A549 (cell line): Measurements from ENCODE around the gene BRD1. TPM values are rescaled to one million over a fixed set of nuclear protein-coding genes. Genes with fewer than 3 reads are reported as not detected.

Experiments
- ATAC-seq, 2 experiments: fragments of 200-7000 bp in 1 of 2; fragments of >200 bp in 1 of 2; cut with Nextera tagmentation in 1 of 2; cut with Tn5 transposase in 1 of 2; 3 replicates each; pipeline versions ENCODE4 v1.8.0 to v1.9.1; 2018 to 2020; ENCODE audit warnings: mild to moderate bottlenecking in 1 of 2, moderate library complexity in 1 of 2
- CTCF ChIA-PET: fragments of 300-600 bp; sonication (Branson Sonifier 250); formaldehyde crosslinking; extraction: SDS; loops from one replicate; lab custom pipeline; 2021; ENCODE audit warnings: antibody characterized with exemption, inconsistent platforms; lab: Yijun Ruan, JAX
- POLR2A ChIA-PET: fragments of 350-600 bp; formaldehyde crosslinking; extraction: SDS; loops from one replicate; lab custom pipeline; 2021; ENCODE audit warnings: antibody characterized with exemption, inconsistent platforms; lab: Yijun Ruan, JAX
- DNase-seq, 2 experiments: peaks; one replicate each; pipeline versions ENCODE4 v3.0.0 to v3.0.0-alpha.2; 2011 to 2016; ENCODE audit warnings: low read depth in 1 of 2, low spot score in 1 of 2
- FAIRE-seq: peaks from 2 replicates; lab custom pipeline; 2011; peaks lifted over from hg19 to GRCh38; lab: Jason Lieb, UNC
- H3K27ac ChIP-seq, 2 experiments: fragments of >200 bp; sonication (Bioruptor Twin); formaldehyde crosslinking; 3 replicates each; pipeline ENCODE4 v1.5.1; 2016 to 2017
- H3K4me1 ChIP-seq: fragments of >200 bp; sonication (Bioruptor Twin); formaldehyde crosslinking; 3 replicates; pipeline ENCODE4 v1.6.1; 2016
- H3K4me2 ChIP-seq: fragments of >200 bp; sonication (Bioruptor Twin); formaldehyde crosslinking; 3 replicates; pipeline ENCODE4 v1.6.1; 2016
- H3K4me3 ChIP-seq: fragments of >200 bp; sonication (Bioruptor Twin); formaldehyde crosslinking; 3 replicates; pipeline ENCODE4 v1.5.1; 2016
- H3K9me3 ChIP-seq: fragments of >200 bp; sonication (Bioruptor Twin); formaldehyde crosslinking; 3 replicates; pipeline ENCODE4 v1.6.1; 2016
- CHD4 ChIP-seq: fragments of 200-600 bp; sonication (generic); IDR thresholded peaks from 2 replicates; pipeline ENCODE4 v1.6.1; 2016; ENCODE audit warnings: antibody characterized with exemption, mild to moderate bottlenecking, borderline replicate concordance
- EHF ChIP-seq: fragments of 250-450 bp; sonication (Bioruptor Pico); IDR thresholded peaks from 2 replicates; pipeline ENCODE4 v1.5.0; 2020; ENCODE audit warnings: mild to moderate bottlenecking
- EP300 ChIP-seq, 2 experiments: fragments of >200 bp; sonication (Bioruptor Twin); formaldehyde crosslinking; IDR thresholded peaks; 2 replicates in 1 of 2; 3 replicates in 1 of 2; pipeline ENCODE4 v1.6.1; 2016 to 2017
- FOSB ChIP-seq: fragments of 250-450 bp; sonication (Bioruptor Pico); IDR thresholded peaks from 2 replicates; pipeline ENCODE4 v1.5.0; 2020; ENCODE audit warnings: mild to moderate bottlenecking, moderate library complexity
- FOXS1 ChIP-seq: fragments of 250-450 bp; sonication (Bioruptor Pico); IDR thresholded peaks from 2 replicates; pipeline ENCODE4 v1.5.0; 2020; ENCODE audit warnings: mild to moderate bottlenecking, moderate library complexity
- HDAC2 ChIP-seq: fragments of 200-600 bp; sonication (generic); IDR thresholded peaks from 2 replicates; pipeline ENCODE4 v1.6.1; 2016
- HOXA7 ChIP-seq: fragments of 250-450 bp; sonication (Bioruptor Pico); IDR thresholded peaks from 2 replicates; pipeline ENCODE4 v1.5.0; 2020; ENCODE audit warnings: mild to moderate bottlenecking, moderate library complexity
- HOXB5 ChIP-seq: fragments of 250-450 bp; sonication (Bioruptor Pico); IDR thresholded peaks from 2 replicates; pipeline ENCODE4 v1.5.0; 2020; ENCODE audit warnings: mild to moderate bottlenecking, moderate library complexity
- KDM1A ChIP-seq: fragments of 200-600 bp; sonication (generic); IDR thresholded peaks from 2 replicates; pipeline ENCODE4 v1.6.1; 2016; ENCODE audit warnings: low read depth, mild to moderate bottlenecking
- KDM5A ChIP-seq: fragments of 200-600 bp; sonication (generic); IDR thresholded peaks from 2 replicates; pipeline ENCODE4 v1.6.1; 2016; ENCODE audit warnings: antibody characterized with exemption, mild to moderate bottlenecking
- NFE2L2 ChIP-seq: fragments of 150-350 bp; conservative IDR thresholded peaks from 2 replicates; pipeline ENCODE4 v1.6.1; 2014; ENCODE audit warnings: low read length
- POLR2A ChIP-seq: IDR thresholded peaks from 2 replicates; pipeline ENCODE4 v1.6.1; 2012; ENCODE audit warnings: mild to moderate bottlenecking, low read length
- POLR2AphosphoS2 ChIP-seq: conservative IDR thresholded peaks from 2 replicates; pipeline ENCODE4 v1.6.1; 2012; ENCODE audit warnings: low read length, improper control_type of control experiment, inconsistent platforms
- RAD21 ChIP-seq, 2 experiments: fragments of >200 bp in 1 of 2; sonication (Bioruptor Twin) in 1 of 2; formaldehyde crosslinking in 1 of 2; IDR thresholded peaks in 1 of 2; conservative IDR thresholded peaks in 1 of 2; 2 replicates in 1 of 2; 3 replicates in 1 of 2; pipeline ENCODE4 v1.6.1; 2012 to 2018; ENCODE audit warnings: inconsistent platforms in 1 of 2
- RARB ChIP-seq: fragments of 250-450 bp; sonication (Bioruptor Pico); IDR thresholded peaks from 2 replicates; pipeline ENCODE4 v1.8.0; 2021; ENCODE audit warnings: mild to moderate bottlenecking, moderate library complexity
- RCOR1 ChIP-seq: fragments of 150-350 bp; IDR thresholded peaks from 2 replicates; pipeline ENCODE4 v1.6.1; 2014; ENCODE audit warnings: antibody characterized with exemption, low read length, low read depth
- RFX5 ChIP-seq: fragments of 450-650 bp; IDR thresholded peaks from 2 replicates; pipeline ENCODE4 v1.7.1; 2014; ENCODE audit warnings: antibody characterized with exemption, mild to moderate bottlenecking, moderate library complexity
- SMC3 ChIP-seq: fragments of >200 bp; sonication (Bioruptor Twin); formaldehyde crosslinking; IDR thresholded peaks from 3 replicates; pipeline ENCODE4 v1.6.1; 2018; ENCODE audit warnings: inconsistent platforms
- SREBF2 ChIP-seq: fragments of 450-650 bp; IDR thresholded peaks from 2 replicates; pipeline ENCODE4 v1.6.1; 2014; ENCODE audit warnings: mild to moderate bottlenecking, moderate library complexity
- ZFP36 ChIP-seq: fragments of 450-650 bp; IDR thresholded peaks from 2 replicates; pipeline ENCODE4 v1.6.1; 2014; ENCODE audit warnings: borderline replicate concordance; ENCODE audit not compliant: partially characterized antibody
- ZSCAN20 ChIP-seq: fragments of 250-450 bp; sonication (Bioruptor Pico); IDR thresholded peaks from 2 replicates; pipeline ENCODE4 v1.8.0; 2022; ENCODE audit warnings: mild to moderate bottlenecking, moderate library complexity
- WGBS: methylation state at CpG from one replicate; pipeline ENCODE4 v1.1.6; 2017; ENCODE audit errors: missing lambda C conversion rate; 5-methylcytosine and 5-hydroxymethylcytosine counted together
- polyA plus RNA-seq, 4 experiments: library from polyadenylated mRNA; depleted of rRNA in 3 of 4; stranded (reverse); fragments of >200 nt; fragmentation: RNase III in 1 of 4; extraction: RNeasy Plus Mini Kit Qiagen cat#74134 plus additional on column Dnase treatment in 1 of 4; gene quantifications; 2 replicates in 3 of 4; 3 replicates in 1 of 4; pipeline ENCODE4 v1.2.3, GENCODE V29; 2011 to 2017
- TF ChIP-seq, protein P1 (sequence below): fragments of >200 bp; sonication (Bioruptor Twin); formaldehyde crosslinking; IDR thresholded peaks from 2 replicates; pipeline ENCODE4 v1.6.1; 2016
- TF ChIP-seq, protein P2 (sequence below): fragments of 200-600 bp; sonication (generic); IDR thresholded peaks from 2 replicates; pipeline ENCODE4 v1.6.1; 2016; ENCODE audit warnings: antibody characterized with exemption, mild to moderate bottlenecking, moderate library complexity
- TF ChIP-seq, protein P3 (sequence below): fragments of >200 bp; sonication (Bioruptor Twin); formaldehyde crosslinking; IDR thresholded peaks from 3 replicates; pipeline ENCODE4 v1.6.1; 2016
- TF ChIP-seq, protein P4 (sequence below): fragments of 150-350 bp; IDR thresholded peaks from 2 replicates; pipeline ENCODE4 v1.6.1; 2014; ENCODE audit warnings: low read depth, mild to moderate bottlenecking, low read length

Gene BRD1
- polyA plus RNA-seq, 2 of the 4 experiments (the other 2 are of a cell fraction) = 3.7 to 11.5 TPM

DNA sequence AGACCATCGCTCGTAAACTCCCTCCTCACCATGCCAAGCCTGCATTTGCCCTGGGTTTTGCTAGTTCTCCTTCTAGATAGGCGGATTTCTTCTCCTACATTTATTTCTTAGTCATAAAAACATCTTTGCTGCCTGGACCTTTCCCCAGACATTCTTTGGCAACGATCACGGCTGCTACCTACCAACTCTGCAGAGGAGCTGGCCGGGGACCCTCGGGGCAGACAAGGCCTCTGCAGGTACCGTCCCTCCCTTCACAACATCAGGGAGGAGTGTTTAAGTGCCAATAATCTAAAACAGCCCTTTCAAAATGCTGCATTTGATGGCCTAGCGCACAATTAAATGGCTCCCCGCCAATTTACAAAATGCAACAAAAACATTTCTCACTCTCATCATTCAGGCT, 34.4 kb downstream of the BRD1 start (continued):
- TF ChIP-seq, protein P1, sequence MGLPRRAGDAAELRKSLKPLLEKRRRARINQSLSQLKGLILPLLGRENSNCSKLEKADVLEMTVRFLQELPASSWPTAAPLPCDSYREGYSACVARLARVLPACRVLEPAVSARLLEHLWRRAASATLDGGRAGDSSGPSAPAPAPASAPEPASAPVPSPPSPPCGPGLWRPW = no peak
- no peak for TF ChIP-seq RFX5
- no peak for TF ChIP-seq ZFP36

DNA sequence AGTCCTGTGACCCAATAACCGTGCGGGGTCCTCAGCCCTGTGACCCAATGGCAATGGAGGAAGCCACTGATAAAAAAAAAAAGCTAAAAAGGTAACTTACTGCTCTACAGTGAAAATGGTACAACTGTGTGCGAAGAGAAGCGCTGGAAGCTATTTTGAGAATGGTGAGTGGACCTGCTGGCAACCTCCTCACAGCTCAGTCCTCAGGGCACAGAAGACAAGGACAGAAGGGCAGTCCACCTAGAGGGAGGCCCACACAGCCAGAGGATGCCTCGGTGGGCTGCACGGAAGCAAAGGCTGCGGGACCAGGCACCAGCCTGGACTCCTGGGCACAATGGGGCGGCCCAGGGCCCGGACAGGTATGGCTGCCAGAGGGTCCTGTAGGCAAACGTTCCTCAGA, 35.6 kb downstream of the BRD1 start:
- no peak for FAIRE-seq

DNA sequence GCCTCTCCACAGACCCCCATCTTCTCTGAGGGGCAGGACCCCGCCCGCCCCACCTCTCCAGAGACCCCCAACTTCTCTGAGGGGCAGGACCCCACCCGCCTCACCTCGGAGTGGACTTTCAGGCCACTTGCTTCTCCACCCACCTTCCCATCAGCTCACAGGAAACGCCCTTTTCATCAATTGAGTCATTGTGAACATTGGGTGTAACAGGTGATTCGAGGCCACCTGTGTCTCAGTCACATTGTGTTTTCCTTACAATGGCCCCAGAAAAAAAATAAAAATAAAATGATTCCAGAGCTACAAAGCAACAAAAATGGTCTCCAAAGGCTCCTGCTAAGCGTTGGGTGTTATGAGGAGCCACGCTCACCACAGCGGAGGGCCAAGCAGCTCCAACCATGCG, 36.0 kb downstream of the BRD1 start:
- no peak for ATAC-seq
- H3K27ac ChIP-seq = no peak overlapping the region
- TF ChIP-seq, protein P2, sequence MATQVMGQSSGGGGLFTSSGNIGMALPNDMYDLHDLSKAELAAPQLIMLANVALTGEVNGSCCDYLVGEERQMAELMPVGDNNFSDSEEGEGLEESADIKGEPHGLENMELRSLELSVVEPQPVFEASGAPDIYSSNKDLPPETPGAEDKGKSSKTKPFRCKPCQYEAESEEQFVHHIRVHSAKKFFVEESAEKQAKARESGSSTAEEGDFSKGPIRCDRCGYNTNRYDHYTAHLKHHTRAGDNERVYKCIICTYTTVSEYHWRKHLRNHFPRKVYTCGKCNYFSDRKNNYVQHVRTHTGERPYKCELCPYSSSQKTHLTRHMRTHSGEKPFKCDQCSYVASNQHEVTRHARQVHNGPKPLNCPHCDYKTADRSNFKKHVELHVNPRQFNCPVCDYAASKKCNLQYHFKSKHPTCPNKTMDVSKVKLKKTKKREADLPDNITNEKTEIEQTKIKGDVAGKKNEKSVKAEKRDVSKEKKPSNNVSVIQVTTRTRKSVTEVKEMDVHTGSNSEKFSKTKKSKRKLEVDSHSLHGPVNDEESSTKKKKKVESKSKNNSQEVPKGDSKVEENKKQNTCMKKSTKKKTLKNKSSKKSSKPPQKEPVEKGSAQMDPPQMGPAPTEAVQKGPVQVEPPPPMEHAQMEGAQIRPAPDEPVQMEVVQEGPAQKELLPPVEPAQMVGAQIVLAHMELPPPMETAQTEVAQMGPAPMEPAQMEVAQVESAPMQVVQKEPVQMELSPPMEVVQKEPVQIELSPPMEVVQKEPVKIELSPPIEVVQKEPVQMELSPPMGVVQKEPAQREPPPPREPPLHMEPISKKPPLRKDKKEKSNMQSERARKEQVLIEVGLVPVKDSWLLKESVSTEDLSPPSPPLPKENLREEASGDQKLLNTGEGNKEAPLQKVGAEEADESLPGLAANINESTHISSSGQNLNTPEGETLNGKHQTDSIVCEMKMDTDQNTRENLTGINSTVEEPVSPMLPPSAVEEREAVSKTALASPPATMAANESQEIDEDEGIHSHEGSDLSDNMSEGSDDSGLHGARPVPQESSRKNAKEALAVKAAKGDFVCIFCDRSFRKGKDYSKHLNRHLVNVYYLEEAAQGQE = no peak
- no peak for TF ChIP-seq KDM5A
- TF ChIP-seq ZFP36 = no peak
- TF ChIP-seq HOXB5 (CRISPR knock-in tag) = no peak
- TF ChIP-seq HOXA7 (CRISPR knock-in tag) = no peak
- no peak for TF ChIP-seq POLR2AphosphoS2
- no peak for TF ChIP-seq HDAC2
- TF ChIP-seq RARB (CRISPR knock-in tag) = no peak
- no peak for TF ChIP-seq FOSB (CRISPR knock-in tag)
- TF ChIP-seq, protein P3, sequence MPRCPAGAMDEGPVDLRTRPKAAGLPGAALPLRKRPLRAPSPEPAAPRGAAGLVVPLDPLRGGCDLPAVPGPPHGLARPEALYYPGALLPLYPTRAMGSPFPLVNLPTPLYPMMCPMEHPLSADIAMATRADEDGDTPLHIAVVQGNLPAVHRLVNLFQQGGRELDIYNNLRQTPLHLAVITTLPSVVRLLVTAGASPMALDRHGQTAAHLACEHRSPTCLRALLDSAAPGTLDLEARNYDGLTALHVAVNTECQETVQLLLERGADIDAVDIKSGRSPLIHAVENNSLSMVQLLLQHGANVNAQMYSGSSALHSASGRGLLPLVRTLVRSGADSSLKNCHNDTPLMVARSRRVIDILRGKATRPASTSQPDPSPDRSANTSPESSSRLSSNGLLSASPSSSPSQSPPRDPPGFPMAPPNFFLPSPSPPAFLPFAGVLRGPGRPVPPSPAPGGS = no peak
- no peak for FAIRE-seq
- H3K4me2 ChIP-seq = no peak overlapping the region
- no peak overlapping the region for H3K4me3 ChIP-seq
- CTCF ChIA-PET = interaction anchor here (0.6 kb wide), 1 partner anchor 487 kb away, joined by 3 read pairs; no protein-coding TSS in a partner anchor
- H3K4me1 ChIP-seq = no peaks in the 10 kb centered on the region
- H3K9me3 ChIP-seq = no peaks in the 10 kb centered on the region
- WGBS = 85% methylated on average over 8 of the region's 10 CpGs
- POLR2A ChIA-PET = no interaction called here
- no peak for DNase-seq

More for the DNA sequence above, 35.6 kb downstream of the BRD1 start:
- ChIA-PET POLR2A (no interaction called here), CTCF (interaction anchor here (0.6 kb wide), 1 partner anchor 487 kb away, joined by 3 read pairs; no protein-coding TSS in a partner anchor)
- Histone ChIP-seq H3K4me2 (no peak overlapping the region), H3K4me3 (no peak overlapping the region), H3K9me3 (no peaks in the 10 kb centered on the region), H3K4me1 (no peaks in the 10 kb centered on the region), H3K27ac (no peak overlapping the region)
- DNase-seq (no peak), ATAC-seq (no peak)
- 93% methylated on average over 10 of the region's 10 CpGs for WGBS
- no peak for TF ChIP-seq CHD4
- TF ChIP-seq, protein P4, sequence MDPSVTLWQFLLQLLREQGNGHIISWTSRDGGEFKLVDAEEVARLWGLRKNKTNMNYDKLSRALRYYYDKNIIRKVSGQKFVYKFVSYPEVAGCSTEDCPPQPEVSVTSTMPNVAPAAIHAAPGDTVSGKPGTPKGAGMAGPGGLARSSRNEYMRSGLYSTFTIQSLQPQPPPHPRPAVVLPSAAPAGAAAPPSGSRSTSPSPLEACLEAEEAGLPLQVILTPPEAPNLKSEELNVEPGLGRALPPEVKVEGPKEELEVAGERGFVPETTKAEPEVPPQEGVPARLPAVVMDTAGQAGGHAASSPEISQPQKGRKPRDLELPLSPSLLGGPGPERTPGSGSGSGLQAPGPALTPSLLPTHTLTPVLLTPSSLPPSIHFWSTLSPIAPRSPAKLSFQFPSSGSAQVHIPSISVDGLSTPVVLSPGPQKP = no peak
- no peak for TF ChIP-seq ZSCAN20 (CRISPR knock-in tag)
- no peak for TF ChIP-seq RAD21 (conservative IDR thresholded peaks at IDR 0.05 in 1 of 2, IDR thresholded peaks at IDR 0.05 in 1 of 2)
- TF ChIP-seq SMC3 = no peak
- no peak for TF ChIP-seq RCOR1
- no peak for TF ChIP-seq KDM1A
- TF ChIP-seq EP300 (IDR thresholded peaks at IDR 0.05) = no peak
- TF ChIP-seq POLR2A = no peak
- no peak for TF ChIP-seq FOXS1
- TF ChIP-seq RFX5 = no peak
- TF ChIP-seq SREBF2 = no peak
- no peak for TF ChIP-seq EHF
- TF ChIP-seq NFE2L2 = no peak
- TF ChIP-seq, protein P1 = no peak
- TF ChIP-seq, all 56 proteins: peak for 0
